ENCODE data around the gene PTPRS. TPM values are rescaled to one million over a fixed set of nuclear protein-coding genes. Genes with fewer than 3 reads are reported as not detected.

Gene PTPRS
- total and polyA plus RNA-seq, 2 of the 8 experiments (the other 6 are each of a cell fraction or from before 2014, with no cell fraction given): 96.8 to 223 TPM

GRCh38 chr19:5340637-5341447 lies at the start of gene PTPRS (continued):
- TF ChIP-seq KDM5A (IDR thresholded peaks at IDR 0.05; ENCODE audit: low read length) (no peak), CREB1 (IDR thresholded peaks at IDR 0.05) (peak; percentile 88), CHD2 (IDR thresholded peaks at IDR 0.05; ENCODE audit: low read length) (peak; percentile 23; the same call in 1 of the 2 replicates), MAX (IDR thresholded peaks at IDR 0.05) (peak; percentile 100), TAF1 (IDR thresholded peaks at IDR 0.05; ENCODE audit: low read depth, low read length) (peak; percentile 36; the same call in 1 of the 2 replicates), TAF7 (optimal IDR thresholded peaks at IDR 0.05; ENCODE audit: borderline replicate concordance, low read depth, low read length) (no peak), KDM4A (IDR thresholded peaks at IDR 0.05; ENCODE audit: low read depth, low read length, severe bottlenecking) (peak; percentile 91)
- TF ChIP-seq, protein P1, sequence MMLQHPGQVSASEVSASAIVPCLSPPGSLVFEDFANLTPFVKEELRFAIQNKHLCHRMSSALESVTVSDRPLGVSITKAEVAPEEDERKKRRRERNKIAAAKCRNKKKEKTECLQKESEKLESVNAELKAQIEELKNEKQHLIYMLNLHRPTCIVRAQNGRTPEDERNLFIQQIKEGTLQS (IDR thresholded peaks at IDR 0.05; ENCODE audit: insufficient read depth, low read depth, low read length): peak; percentile 88

Measured in H1 (cell line).